Loucy (cell line): Measurements from ENCODE around the gene EFCAB14.
"Not testable (repeated sequence)": the region's sequence is repeated elsewhere in the genome, so short reads cannot be mapped to it uniquely, and the experiment has no call there.

Experiments
- H2AFZ ChIP-seq: fragments of 200-600 bp; sonication (generic); 2 replicates; pipeline ENCODE4 v1.6.0; 2016; ENCODE audit warnings: antibody characterized with exemption, mild to moderate bottlenecking, low read length, moderate library complexity
- H3F3A ChIP-seq: fragments of 200-600 bp; 2 replicates; pipeline ENCODE4 v1.6.0; 2016; ENCODE audit warnings: antibody characterized with exemption, low read depth, mild to moderate bottlenecking
- H3K27me3 ChIP-seq: fragments of 200-600 bp; sonication (generic); 2 replicates; pipeline ENCODE4 v1.6.1; 2014; ENCODE audit warnings: low read length, mild to moderate bottlenecking; ENCODE audit not compliant: insufficient read depth, poor library complexity, severe bottlenecking
- H3K36me3 ChIP-seq: fragments of 200-600 bp; sonication (generic); 2 replicates; pipeline ENCODE4 v1.6.1; 2016; ENCODE audit warnings: low read length; ENCODE audit not compliant: insufficient read depth
- H3K4me1 ChIP-seq: fragments of 200-600 bp; sonication (generic); 2 replicates; pipeline ENCODE4 v1.5.1; 2014; ENCODE audit warnings: low read length, mild to moderate bottlenecking; ENCODE audit not compliant: insufficient read depth, poor library complexity, severe bottlenecking
- H3K4me2 ChIP-seq: fragments of 200-600 bp; sonication (generic); 2 replicates; pipeline ENCODE4 v1.6.0; 2014; ENCODE audit warnings: antibody characterized with exemption, low read length, low read depth, mild to moderate bottlenecking; ENCODE audit not compliant: poor library complexity, severe bottlenecking
- H3K4me3 ChIP-seq: fragments of 200-600 bp; sonication (generic); 2 replicates; pipeline ENCODE4 v1.5.1; 2014; ENCODE audit warnings: low read length, mild to moderate bottlenecking, mixed read lengths; ENCODE audit not compliant: poor library complexity, severe bottlenecking
- H3K79me2 ChIP-seq: fragments of 200-600 bp; sonication (generic); 2 replicates; pipeline ENCODE4 v1.6.1; 2014; ENCODE audit warnings: low read length; ENCODE audit not compliant: insufficient read depth
- H3K9ac ChIP-seq: fragments of 200-600 bp; sonication (generic); 2 replicates; pipeline ENCODE4 v1.6.0; 2014; ENCODE audit warnings: mild to moderate bottlenecking, low read depth, low read length, moderate library complexity; ENCODE audit not compliant: poor library complexity, severe bottlenecking
- H3K9me2 ChIP-seq: fragments of 200-600 bp; sonication (generic); replicated peaks from 2 replicates; pipeline ENCODE4 v1.6.1; 2016; ENCODE audit warnings: low read depth, low read length, mixed read lengths
- H3K9me3 ChIP-seq: fragments of 200-600 bp; sonication (generic); 2 replicates; pipeline ENCODE4 v1.6.1; 2014; ENCODE audit warnings: mild to moderate bottlenecking, antibody characterized with exemption, low read length, low read depth; ENCODE audit not compliant: insufficient read depth
- H4K20me1 ChIP-seq: fragments of 200-600 bp; sonication (generic); 2 replicates; pipeline ENCODE4 v1.6.0; 2014; ENCODE audit warnings: antibody characterized with exemption, low read length, mild to moderate bottlenecking; ENCODE audit not compliant: insufficient read depth, poor library complexity, severe bottlenecking
- CTCF ChIP-seq: fragments of 200-600 bp; sonication (generic); conservative IDR thresholded peaks from 2 replicates; pipeline ENCODE4 v1.5.1; 2014; ENCODE audit warnings: mild to moderate bottlenecking, antibody characterized with exemption, low read length
- EZH2phosphoT487 ChIP-seq: fragments of 200-600 bp; IDR thresholded peaks from 2 replicates; pipeline ENCODE4 v1.6.1; 2018; ENCODE audit warnings: antibody characterized with exemption, mild to moderate bottlenecking, moderate library complexity, borderline replicate concordance

EFCAB14 gene

GRCh38 chr1:46747683-46748288 is 28.9 kb upstream of the EFCAB14 start:
- no peak overlapping the region for H3K4me3 ChIP-seq
- H3K9me2 ChIP-seq: no peaks in the 10 kb centered on the region
- H3K79me2 ChIP-seq: no peaks in the 10 kb centered on the region
- no peaks in the 10 kb centered on the region for H3K9me3 ChIP-seq
- H3K27me3 ChIP-seq: no peaks in the 10 kb centered on the region
- TF ChIP-seq EZH2phosphoT487: no peak
- TF ChIP-seq CTCF: peak; percentile 62
- no peaks in the 10 kb centered on the region for H4K20me1 ChIP-seq
- no peaks in the 10 kb centered on the region for H3K4me1 ChIP-seq
- no peak overlapping the region for H3K4me2 ChIP-seq
- H3K36me3 ChIP-seq: no peaks in the 10 kb centered on the region
- no peak overlapping the region for H2AFZ ChIP-seq
- H3F3A ChIP-seq: no peaks in the 10 kb centered on the region
- H3K9ac ChIP-seq: no peak overlapping the region

- TF ChIP-seq CTCF: no peak
- no peak for TF ChIP-seq EZH2phosphoT487
- Histone ChIP-seq H3K9ac (no peak overlapping the region), H3K4me3 (no peak overlapping the region), H3K79me2 (no peaks in the 10 kb centered on the region), H3F3A (no peaks in the 10 kb centered on the region), H3K9me2 (no peaks in the 10 kb centered on the region), H2AFZ (no peak overlapping the region), H4K20me1 (no peaks in the 10 kb centered on the region), H3K36me3 (no peaks in the 10 kb centered on the region), H3K9me3 (no peaks in the 10 kb centered on the region), H3K4me1 (no peaks in the 10 kb centered on the region), H3K4me2 (no peak overlapping the region), H3K27me3 (no peaks in the 10 kb centered on the region)
Measured at GRCh38 chr1:46742069-46742468, 23.2 kb upstream of the EFCAB14 start.

- no peaks in the 10 kb centered on the region for H3K9me3 ChIP-seq
- H3K36me3 ChIP-seq: no peaks in the 10 kb centered on the region
- no peak overlapping the region for H2AFZ ChIP-seq
- H3K79me2 ChIP-seq: no peaks in the 10 kb centered on the region
- no peaks in the 10 kb centered on the region for H3K9me2 ChIP-seq
- no peak overlapping the region for H3K4me3 ChIP-seq
- no peaks in the 10 kb centered on the region for H3F3A ChIP-seq
- H3K9ac ChIP-seq: no peak overlapping the region
- TF ChIP-seq CTCF: peak; percentile 60
- no peak for TF ChIP-seq EZH2phosphoT487
- H3K27me3 ChIP-seq: no peaks in the 10 kb centered on the region
- H4K20me1 ChIP-seq: no peaks in the 10 kb centered on the region
- no peaks in the 10 kb centered on the region for H3K4me1 ChIP-seq
- H3K4me2 ChIP-seq: no peak overlapping the region
Measured at GRCh38 chr1:46735708-46736324, 16.9 kb upstream of the EFCAB14 start.

- not testable (repeated sequence) for H3K9ac ChIP-seq, H3K9me2 ChIP-seq, H3K4me2 ChIP-seq, H3K27me3 ChIP-seq, H4K20me1 ChIP-seq, H3K4me3 ChIP-seq, H3K36me3 ChIP-seq, H3K9me3 ChIP-seq, H3K79me2 ChIP-seq, H3F3A ChIP-seq, H2AFZ ChIP-seq, H3K4me1 ChIP-seq
Measured at GRCh38 chr1:46728327-46728873, 9.5 kb upstream of the EFCAB14 start.
